ENCODE data around the gene MOGAT3.
A peak's percentile ranks its signal among the peaks of the same experiment; 100 is the strongest.

Gene MOGAT3

DNA sequence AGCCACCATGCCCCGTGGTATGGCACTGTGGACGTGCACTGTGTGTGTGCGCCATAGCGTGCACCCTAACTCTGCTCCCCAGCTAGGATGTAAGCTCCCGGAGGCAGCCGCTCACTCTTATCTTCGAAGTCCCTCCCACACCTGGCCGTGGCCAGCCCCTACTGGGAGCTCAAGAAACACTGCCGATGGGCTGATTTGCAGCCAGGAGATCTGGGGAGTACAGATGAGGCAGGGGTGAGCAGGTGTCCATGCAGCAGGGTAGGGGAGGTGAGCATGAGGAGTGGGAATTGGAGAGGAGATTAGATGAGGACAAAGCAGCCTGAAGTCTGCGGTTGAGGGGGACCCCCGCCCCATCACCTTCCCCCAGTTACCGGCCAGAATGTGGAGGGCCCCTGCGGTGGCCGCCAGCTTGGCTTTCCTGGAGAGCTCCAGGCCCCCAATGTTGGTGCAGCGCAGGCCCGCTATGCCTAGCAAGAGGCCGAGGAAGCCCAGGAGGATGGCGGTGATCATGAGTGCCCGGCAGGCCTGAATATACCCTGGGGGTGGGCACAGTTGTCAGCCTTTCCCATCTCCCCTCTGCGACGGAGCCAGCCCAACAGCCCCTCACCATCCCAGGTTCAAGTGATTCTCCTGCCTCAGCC is 33.2 kb upstream of the MOGAT3 start:
- DNase-seq, result no peak

DNA sequence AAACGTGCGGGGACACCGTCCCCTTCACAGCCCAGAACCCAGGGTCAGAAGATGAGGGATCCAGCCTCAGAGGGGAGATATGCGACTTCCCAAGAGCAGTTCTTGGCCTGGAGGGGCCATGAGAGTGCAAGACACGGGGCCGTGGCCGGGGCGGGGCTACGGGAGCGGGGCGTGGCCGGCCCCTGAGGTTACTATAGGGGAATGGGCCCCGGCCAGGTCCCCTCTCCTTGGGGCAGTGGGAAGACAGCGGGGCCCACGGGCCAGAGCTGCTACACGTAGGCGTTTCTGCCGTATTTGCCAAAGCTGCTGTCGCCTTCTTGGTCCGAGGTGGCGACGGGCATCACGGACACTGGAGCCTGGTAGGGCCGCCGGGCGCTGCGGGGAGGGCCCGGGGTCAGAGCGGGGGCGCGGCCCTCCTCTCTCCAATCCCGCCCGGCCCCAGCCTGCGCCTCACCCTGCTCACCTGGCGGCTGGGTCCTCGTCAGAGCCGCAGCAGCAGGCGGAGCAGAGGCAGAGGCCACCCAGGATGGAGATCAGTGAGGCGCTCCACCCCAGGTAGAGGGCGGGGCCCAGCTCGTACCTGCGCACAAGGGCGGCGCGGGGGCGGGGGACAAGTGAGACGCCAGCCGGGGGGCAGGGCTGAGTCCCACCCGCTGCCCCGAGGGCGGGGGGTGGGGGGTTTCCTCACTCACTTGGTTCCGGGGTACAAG is 31.5 kb upstream of the MOGAT3 start:
- DNase-seq, result no peak

DNA sequence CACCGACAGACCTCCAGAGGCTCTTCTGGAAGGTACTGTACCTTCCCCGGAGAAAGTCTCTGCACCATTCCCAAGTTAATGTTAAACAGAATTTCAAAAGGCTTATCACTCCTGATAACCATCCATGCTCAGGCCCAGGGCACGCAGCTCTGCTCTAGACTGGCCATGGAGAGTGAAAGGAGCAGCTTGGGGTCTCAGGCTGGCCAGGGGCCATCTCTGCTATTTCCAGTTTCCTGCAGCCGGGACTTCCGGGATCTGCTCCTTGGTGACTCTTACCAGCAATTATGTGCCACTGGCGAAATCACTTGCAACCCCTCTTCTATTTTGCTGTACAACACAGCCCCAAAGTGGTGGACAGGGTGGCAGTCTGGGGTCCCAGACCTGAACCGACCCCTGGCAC is 30.8 kb upstream of the MOGAT3 start:
- DNase-seq, result no peak

DNA sequence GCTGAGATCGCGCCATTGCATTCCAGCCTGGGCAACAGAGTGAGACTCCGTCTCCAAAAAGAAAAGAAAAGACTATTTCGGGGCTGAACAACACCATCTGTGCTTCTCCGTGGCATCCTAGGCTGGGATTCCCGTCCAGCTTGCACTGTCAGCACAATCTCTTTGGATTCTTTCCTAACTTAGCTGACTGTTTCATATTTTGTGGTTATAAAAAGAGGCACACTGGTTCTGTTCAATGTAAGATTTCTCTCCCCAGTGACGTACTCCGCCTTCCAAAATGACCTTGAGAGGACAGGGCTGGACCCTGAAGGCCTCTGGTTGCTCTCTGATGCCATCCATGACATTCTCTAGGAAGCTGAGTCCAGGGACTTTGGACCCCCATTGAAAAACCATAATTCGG is 25.9 kb upstream of the MOGAT3 start:
- no peak for DNase-seq

DNA sequence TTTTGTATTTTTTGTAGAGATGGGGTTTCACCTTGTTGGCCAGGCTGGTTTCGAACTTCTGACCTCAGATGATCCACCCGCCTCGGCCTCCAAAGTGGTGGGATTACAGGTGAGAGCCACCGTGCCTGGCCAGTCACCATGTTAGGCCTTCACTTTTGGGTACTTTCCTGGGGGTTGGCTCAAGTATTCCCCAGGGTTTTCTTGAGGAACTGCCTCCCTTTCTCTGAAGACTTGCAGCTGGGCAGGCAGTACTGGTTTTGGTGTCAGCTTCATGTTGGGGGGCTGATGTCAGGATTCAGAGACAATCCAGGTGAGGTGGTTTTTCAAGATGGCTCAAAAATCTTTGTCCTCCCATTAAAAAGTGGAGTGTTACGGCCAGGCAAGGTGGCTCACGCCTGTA is 24.8 kb upstream of the MOGAT3 start:
- DNase-seq, result no peak

DNA sequence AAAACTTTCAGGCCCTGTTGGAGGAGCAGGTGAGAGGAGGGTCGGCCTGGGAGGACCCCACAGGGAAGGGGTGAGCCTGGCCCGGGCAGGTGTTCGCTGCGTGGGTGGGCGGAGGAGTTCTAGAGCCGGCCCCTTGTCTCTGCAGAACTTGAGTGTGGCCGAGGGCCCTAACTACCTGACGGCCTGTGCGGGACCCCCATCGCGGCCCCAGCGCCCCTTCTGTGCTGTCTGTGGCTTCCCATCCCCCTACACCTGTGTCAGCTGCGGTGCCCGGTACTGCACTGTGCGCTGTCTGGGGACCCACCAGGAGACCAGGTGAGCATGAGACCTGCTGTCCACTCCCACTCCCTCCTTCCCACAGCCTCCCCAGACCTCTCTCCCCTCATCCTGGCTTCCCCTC is 22.7 kb upstream of the MOGAT3 start:
- no peak for DNase-seq

DNA sequence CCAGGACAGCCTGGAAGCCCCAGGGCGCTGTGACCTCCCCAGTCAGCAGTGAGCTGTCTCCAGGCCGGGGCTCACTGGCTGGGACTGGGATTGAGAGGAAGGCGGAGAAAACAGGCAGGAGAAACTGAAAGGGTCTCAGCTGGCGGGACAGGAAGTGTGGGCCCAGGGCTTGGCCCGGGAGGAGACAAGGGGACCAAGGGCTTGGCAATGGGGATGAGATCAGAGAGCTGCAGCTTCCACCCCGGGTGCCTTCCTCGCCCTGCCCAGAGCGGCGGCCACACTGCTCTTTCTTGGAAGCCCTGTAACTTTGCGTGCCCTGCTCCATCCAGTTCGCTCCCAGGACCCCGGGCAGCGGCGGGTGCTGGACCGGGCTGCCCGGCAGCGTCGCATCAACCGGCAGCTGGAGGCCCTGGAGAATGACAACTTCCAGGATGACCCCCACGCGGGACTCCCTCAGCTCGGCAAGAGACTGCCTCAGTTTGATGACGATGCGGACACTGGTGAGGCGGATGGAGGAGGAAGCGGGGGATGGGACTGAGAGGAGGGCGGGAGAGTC is 21.5 kb upstream of the MOGAT3 start:
- DNase-seq, result no peak

DNA sequence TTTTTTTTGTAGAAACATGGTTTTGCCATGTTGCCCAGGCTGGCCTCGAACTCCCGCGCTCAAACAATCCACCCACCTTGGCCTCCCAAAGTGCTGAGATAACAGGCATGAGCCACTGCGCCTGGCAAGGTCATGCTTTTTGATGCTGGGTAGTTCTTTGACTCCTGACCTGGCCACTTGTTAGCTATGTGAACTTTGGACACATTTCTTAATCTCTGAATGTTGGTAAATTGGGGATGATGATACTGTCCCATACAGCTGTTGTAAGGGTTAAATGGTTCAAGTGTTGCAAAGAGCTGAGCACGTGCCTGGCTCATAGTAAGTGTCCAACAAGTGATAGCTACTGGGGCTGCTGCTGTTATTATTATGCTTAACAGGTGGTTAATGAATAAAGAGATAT is 19.5 kb upstream of the MOGAT3 start:
- DNase-seq, result no peak

DNA sequence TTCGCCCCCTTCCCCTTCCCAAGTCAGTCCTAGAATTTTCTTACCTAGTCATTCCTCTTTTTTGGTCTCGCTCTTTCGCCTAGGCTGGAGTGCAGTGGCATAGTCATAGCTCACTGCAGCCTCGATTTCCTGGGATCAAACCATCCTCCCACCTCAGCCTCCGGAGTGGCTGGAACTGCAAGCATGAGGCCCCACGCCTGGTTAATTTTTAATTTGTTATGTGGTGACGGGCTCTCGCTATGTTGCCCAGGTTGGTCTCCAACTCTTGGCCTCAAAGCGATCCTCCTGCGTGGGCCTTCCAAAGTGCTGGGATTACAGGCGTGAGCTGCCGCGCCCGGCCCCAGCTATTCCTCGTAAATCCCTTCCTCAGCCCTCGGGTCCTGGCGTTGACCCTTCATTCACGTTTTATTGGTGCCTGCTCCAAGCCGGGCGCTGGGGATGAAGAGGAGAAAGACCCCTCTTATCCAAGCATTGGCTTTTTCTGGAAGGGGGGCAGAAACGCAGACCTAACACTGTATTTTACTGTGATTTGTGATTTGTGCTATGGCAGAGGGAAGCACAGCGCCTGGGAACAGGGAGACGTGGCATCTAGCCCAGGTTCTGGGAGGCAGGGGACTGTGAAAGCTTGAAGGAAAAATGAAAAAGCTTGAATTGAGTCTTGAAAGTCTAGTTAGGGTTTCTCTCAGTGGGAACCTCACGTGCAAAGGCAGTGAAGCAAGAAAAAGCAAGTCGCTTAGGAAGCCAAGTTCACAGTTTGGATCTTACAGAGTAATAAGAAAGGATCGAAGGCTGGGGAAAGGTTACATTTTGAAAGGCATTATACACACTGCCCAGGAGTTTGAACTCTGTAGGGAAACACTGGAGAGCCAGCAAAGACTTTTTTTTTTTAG is 17.6 kb upstream of the MOGAT3 start:
- no peak for DNase-seq

DNA sequence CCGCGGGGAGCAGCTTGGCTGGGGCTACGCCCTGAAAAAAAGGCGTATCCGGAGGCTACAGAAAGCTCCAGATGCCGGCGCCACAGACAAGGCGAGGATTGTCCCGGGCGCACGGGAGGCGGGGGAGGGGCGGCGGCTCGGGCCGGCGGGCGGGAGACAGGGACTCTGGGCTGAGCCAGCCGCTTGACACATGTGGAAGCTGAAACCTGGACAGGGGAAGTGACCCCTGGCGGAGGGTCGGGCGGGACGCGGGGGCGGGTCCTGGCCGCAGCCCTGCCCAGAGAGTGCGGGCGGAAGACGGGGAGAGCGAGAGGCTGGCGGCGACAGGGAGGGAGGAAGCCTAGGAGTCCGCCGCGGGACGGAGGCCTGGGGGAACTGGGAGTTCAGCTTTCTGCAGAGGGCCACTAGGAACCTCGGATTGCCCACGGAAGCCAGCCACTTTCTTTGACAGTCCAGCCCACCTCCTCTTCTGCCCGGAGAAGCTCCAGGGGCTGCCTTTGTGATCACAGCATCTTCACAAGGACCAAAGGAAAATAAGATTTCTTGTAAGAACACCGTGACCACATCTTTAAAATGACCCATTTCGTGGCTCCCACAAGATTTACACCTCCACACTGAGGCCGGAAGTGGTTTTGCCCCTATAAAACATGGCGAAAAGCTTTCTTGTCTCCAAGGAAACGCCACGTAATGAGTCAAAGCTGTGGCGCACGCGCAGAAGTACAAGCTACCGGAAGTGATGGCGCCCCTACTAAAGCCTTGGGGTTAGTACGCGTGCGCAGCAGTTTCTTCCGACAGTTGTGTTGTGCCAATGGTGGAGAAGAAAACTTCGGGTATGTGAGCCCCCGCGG is 16.8 kb upstream of the MOGAT3 start, which contains the start of the genes PLOD3 and ZNHIT1:
Gene PLOD3, minus strand, starts transcription at position 194 of the 848 bp plus-strand sequence. CDS start 307 bp downstream, outside the sequence.
Gene ZNHIT1, plus strand, starts transcription at position 778 of the 848 bp plus-strand sequence. Its CDS starts 31 bp downstream, at position 809.
- peak; percentile 97 to 98 for DNase-seq

DNA sequence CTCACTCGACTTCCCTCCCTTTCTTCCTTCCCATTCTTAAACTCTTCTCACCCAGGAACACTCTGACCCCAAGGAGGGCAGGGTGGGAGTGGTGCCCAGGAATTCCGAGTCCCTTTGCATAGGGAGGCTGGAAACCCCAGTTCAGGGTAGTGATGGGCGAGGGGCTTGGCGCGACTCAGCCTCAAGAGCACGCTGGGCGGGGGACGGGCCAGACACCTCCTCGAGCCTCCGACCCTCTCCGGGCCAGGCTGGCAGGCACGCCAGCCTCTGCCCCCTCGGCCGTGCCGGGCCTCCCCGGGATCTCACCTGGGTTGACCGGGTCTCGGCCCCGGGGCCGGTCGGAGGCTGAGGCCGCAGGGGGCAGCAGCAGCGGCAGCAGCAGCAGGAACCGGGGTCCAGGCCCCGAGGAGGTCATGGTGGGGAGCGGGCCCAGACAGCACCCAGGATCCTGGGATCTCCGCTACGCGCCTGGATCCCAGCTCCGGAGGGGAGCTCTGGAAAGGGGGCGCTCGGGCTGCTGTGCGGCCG is 16.1 kb upstream of the MOGAT3 start:
- no peak for DNase-seq

DNA sequence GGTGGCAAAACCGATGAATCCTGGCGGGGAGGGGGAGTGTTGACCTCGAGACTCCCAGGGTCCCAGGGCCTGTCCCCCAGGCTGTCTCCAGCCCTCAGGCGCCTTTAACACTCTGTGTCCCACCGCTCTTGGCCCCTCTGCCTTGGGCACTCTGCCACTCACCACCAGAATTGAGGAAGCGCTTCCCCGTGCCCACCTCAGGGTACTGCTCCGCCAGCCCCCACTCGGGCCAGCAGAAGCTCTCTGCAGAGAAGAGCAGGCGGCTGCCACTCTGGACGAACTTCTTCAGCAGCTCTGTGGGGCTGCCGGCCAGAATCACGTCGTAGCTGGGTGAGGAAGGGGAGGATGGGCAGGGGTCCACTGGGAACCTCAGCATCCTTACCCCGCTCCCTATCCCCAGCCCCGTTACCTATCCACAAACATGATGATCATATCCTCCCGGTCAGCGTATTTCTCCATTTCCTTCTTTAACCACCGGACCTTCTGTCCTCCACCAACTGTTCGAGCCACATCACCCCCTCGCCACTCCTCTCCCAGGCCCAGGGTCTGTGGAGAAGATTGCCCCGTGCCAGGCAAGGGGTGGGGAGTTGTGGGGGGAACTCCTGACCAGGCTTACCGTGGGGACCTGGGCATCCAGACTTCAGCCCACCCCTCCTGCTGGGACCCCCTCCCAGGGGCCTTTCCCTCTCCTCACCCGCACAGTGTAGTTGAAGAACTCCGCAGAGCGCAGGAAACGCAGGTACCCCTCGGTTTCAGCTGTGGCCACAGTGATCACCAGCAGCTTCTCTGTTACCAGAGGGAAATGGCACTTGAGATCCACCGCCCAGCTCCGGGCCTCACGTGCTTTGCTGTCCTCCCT is 15.4 kb upstream of the MOGAT3 start:
- DNase-seq, result no peak

DNA sequence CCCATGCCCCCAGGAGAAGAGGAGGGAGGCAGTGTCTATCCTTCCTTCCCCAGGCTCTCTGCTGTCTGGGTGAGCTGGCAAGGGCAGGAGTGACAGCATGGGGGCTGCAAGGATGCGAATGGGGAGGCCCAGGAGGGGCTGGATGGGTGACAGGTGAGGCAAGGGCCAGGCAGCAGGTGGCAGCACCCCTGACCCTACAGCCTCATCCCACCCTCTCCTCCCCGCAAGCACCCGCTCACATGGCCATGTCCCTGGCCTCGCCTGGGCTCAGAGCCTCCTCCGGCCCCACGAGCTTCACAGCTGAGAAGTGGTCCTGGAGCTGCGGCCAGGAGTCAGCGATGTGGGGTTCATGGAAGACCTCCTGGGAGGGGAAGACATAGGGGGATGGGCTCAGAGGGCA is 11.2 kb upstream of the MOGAT3 start:
- DNase-seq, result no peak

DNA sequence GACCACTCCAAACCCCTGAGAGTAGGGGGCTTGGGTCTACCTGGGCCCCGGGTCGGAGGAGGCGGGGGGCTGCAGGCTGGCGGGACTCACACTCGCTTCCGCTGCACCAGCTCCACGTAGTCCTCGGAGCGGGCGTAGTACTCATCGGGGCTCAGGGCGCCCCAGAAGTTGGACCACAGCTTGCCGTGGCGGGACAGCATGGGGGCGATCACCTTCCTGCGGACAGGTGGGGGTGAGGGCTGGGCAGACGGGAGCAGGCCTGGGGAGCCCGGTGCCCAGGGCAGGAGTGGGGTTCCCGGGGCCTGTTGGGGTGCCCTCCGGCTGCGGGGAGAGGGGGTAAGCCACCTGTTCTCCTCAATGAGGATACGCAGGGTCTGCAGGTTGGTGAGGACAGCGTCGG is 10.7 kb upstream of the MOGAT3 start:
- no peak for DNase-seq

DNA sequence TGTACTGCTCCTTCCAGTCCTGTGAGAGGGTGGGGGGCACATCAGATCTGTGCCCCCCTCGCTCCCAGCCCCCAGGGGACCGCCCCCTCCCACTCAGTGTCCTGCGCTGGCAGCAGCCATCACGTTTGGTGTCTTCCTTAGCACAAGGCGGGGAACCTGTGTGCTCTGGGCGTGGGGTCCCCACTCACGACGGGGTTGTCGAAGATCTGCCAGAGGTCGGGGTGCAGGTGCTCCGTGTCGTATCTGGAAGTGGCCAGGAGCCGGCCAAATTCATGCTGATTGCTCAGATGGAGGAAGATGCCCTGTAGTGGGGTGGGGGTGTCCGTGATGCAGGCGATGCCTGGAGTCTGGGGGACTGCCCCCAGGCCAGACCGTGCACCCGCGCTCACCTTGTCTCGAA is 9.3 kb upstream of the MOGAT3 start:
- no peak for DNase-seq

DNA sequence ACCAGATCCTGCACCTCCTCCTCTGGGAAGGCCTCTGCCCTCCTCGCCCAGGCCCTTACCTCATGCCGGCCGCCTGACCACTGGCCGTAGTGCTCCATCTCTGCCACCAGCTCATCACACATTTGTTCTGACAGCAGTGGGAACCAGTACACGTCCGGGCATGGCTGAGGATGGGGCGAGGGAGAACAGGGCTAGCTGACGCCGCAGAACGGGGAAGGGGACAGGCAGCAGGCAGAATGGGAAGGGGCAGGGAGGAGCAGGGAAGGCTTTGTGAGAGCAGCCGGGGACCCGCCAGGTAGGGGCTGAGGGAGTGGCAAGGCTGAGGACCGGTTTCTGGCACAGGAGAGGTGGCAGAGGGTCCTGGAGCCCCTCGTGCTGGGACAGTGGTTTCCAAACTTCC is 8.0 kb upstream of the MOGAT3 start:
- no peak for DNase-seq

DNA sequence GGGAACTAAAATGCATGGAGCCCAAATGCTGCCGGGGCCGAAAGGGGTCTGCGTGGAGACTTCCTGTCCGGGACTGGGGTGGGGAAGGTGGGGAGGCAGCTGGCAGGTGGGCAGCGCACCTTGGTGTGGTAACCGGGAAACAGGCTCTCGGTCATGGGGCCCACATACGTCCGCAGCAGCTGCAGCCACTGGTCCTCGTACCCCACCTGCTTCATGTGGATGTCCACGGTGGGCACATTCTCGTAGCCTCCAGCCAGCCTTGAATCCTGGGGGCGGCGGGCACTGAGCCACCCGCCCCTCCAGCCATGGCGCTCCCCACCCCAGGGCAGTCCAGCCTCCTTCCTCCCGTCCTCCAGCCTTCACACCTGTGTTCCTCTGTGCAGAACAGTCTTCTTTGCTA is 6.6 kb upstream of the MOGAT3 start:
- no peak for DNase-seq

DNA sequence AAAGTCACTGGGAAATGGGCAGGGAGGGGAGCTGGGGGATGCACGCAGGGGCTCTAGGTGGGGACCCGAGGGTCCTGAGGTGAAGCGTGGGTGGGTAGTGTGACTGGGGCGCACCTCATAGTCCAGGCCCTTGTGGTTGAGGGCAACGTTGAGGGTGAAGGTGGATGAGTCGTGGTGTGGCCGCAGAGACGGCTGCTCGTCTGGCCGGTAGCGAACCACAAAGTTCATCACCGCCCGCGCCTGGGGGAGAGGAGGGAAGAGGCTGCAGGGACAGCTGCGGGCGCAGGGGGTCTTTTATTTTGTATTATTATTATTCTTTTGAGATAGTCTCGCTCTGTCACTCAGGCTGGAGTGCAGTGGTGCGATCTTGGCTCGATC is 5.8 kb upstream of the MOGAT3 start:
- DNase-seq, result no peak

DNA sequence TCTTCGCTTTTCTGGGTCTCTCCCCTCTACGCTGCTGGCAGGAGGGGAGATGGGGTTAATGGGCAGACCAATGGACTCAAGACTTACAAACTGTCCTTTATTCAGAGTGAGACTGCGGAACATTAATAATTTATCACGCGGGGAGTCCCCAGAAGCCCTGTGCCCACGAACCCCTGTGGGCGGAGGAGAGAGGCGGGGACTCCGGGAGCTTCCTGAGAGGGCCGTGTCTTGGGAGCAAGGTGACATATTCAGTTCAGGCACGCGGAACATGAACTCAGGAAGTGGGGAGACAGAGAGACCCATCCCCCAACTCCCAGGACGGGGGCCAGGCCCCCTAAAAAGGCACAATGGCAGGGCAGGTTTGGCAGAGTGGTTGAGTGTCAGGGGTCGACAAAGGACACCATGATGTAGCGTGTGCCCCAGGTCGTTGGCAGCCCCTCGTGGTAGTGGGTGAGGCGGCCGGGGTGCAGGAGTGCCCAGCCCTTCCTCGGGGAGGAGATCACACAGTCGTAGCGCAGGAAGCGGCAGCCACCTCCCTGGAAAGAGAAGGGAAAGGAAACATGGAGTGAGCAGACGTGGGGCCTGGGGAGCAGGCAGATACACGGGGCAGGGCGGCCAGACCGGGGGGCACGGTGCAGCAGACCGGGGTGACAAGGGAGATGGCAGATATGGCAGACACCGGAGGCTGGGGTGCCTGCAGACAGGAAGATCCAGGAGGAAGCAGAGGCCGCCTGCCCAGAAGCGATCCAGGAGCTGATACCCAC is 5.2 kb upstream of the MOGAT3 start:
- DNase-seq, result no peak
